HepG2 (cell line): ENCODE measurements around the gene PTPMT1. TPM values are rescaled to one million over a fixed set of nuclear protein-coding genes. Genes with fewer than 3 reads are reported as not detected.
A peak's percentile ranks its signal among the peaks of the same experiment; 100 is the strongest.

Experiments used
- ARID5B ChIP-seq: IDR thresholded peaks from 2 replicates; pipeline ENCODE4 v1.4.0; 2020; ENCODE audit warnings: mild to moderate bottlenecking, missing genetic modification reagents
- ATF3 ChIP-seq: sonication (generic); formaldehyde crosslinking; IDR thresholded peaks from 2 replicates; pipeline ENCODE4 v1.4.0; 2020; ENCODE audit warnings: missing genetic modification reagents
- CEBPG ChIP-seq: IDR thresholded peaks from 2 replicates; pipeline ENCODE4 v1.6.1; 2016
- CREBL2 ChIP-seq: sonication (generic); formaldehyde crosslinking; IDR thresholded peaks from 2 replicates; pipeline ENCODE4 v1.8.1; 2023; ENCODE audit warnings: missing genetic modification reagents, mild to moderate bottlenecking, borderline replicate concordance
- ZNF10 ChIP-seq: sonication (generic); formaldehyde crosslinking; IDR thresholded peaks from 2 replicates; pipeline ENCODE4 v1.4.0; 2020; ENCODE audit warnings: mild to moderate bottlenecking, low read depth, missing genetic modification reagents, borderline replicate concordance
- ZNF513 ChIP-seq: sonication (generic); formaldehyde crosslinking; conservative IDR thresholded peaks from 2 replicates; pipeline ENCODE4 v1.5.0; 2020; ENCODE audit warnings: missing genetic modification reagents
- polyA plus RNA-seq, 8 experiments: library from polyadenylated mRNA; depleted of rRNA in 3 of 8; stranded (reverse) in 7 of 8; unstranded in 1 of 8; fragments of >200 nt; fragmentation: Illumina TruSeq in 4 of 8; extraction: Trizol in 4 of 8; gene quantifications; 2 replicates each; pipeline versions ENCODE4 v1.2.1 to v1.2.3, GENCODE V29; 2011 to 2016; ENCODE audit warnings: low read depth in 4 of 8, missing spikeins in 1 of 8, mixed read lengths in 1 of 8; ENCODE audit not compliant: insufficient read depth in 1 of 8
- total RNA-seq, 5 experiments: library from RNA; depleted of rRNA; stranded (reverse); fragments of >200 nt; fragmentation: Illumina TruSeq; extraction: Trizol; gene quantifications; 2 replicates each; pipeline ENCODE4 v1.2.3, GENCODE V29; 2016; ENCODE audit warnings: low read depth in 1 of 5
- TF ChIP-seq, protein P1 (sequence below): sonication (generic); formaldehyde crosslinking; IDR thresholded peaks from 2 replicates; pipeline ENCODE4 v1.5.1; 2020; ENCODE audit warnings: mild to moderate bottlenecking, missing genetic modification reagents, moderate library complexity
- TF ChIP-seq, protein P2 (sequence below): sonication (generic); formaldehyde crosslinking; IDR thresholded peaks from 2 replicates; pipeline ENCODE4 v1.5.1; 2020; ENCODE audit warnings: mild to moderate bottlenecking, missing genetic modification reagents, moderate library complexity

PTPMT1 gene
- total and polyA plus RNA-seq, 2 of the 13 experiments (the other 11 are each of a cell fraction or from before 2014, with no cell fraction given), result 55.6 to 129 TPM

DNA sequence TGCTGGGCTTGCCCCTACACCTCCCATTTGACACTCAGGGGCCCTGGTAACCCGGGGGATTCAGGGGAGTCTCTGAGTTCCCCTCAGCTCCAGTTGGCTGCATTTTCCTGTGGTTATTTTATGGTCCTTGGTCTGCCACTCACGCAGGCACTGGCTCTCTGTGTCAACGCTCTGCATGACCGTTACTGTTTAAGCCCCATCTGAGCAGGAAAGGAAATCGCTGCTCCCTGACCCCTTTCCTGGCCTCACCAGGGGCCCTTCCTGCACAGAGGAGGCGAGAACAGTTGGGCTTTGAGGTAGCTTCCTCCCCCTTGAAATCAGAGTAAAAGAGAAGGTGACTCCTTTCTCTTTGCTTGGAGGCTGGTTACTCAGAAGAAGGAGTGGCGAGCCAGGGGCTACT is 26.4 kb downstream of the PTPMT1 start (continued):
- TF ChIP-seq ARID5B, result 0 out of 2 replicates have a peak, but pooled peaks have one; percentile 10
- no peak for TF ChIP-seq ZNF513
- TF ChIP-seq CREBL2 (CRISPR knock-in tag), result no peak
- no peak for TF ChIP-seq ATF3 (CRISPR knock-in tag)
- no peak for TF ChIP-seq CEBPG
- TF ChIP-seq ZNF10, result no peak
- TF ChIP-seq, protein P1, sequence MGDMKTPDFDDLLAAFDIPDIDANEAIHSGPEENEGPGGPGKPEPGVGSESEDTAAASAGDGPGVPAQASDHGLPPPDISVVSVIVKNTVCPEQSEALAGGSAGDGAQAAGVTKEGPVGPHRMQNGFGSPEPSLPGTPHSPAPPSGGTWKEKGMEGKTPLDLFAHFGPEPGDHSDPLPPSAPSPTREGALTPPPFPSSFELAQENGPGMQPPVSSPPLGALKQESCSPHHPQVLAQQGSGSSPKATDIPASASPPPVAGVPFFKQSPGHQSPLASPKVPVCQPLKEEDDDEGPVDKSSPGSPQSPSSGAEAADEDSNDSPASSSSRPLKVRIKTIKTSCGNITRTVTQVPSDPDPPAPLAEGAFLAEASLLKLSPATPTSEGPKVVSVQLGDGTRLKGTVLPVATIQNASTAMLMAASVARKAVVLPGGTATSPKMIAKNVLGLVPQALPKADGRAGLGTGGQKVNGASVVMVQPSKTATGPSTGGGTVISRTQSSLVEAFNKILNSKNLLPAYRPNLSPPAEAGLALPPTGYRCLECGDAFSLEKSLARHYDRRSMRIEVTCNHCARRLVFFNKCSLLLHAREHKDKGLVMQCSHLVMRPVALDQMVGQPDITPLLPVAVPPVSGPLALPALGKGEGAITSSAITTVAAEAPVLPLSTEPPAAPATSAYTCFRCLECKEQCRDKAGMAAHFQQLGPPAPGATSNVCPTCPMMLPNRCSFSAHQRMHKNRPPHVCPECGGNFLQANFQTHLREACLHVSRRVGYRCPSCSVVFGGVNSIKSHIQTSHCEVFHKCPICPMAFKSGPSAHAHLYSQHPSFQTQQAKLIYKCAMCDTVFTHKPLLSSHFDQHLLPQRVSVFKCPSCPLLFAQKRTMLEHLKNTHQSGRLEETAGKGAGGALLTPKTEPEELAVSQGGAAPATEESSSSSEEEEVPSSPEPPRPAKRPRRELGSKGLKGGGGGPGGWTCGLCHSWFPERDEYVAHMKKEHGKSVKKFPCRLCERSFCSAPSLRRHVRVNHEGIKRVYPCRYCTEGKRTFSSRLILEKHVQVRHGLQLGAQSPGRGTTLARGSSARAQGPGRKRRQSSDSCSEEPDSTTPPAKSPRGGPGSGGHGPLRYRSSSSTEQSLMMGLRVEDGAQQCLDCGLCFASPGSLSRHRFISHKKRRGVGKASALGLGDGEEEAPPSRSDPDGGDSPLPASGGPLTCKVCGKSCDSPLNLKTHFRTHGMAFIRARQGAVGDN (CRISPR knock-in tag), result peak; percentile 44
- TF ChIP-seq, protein P2, sequence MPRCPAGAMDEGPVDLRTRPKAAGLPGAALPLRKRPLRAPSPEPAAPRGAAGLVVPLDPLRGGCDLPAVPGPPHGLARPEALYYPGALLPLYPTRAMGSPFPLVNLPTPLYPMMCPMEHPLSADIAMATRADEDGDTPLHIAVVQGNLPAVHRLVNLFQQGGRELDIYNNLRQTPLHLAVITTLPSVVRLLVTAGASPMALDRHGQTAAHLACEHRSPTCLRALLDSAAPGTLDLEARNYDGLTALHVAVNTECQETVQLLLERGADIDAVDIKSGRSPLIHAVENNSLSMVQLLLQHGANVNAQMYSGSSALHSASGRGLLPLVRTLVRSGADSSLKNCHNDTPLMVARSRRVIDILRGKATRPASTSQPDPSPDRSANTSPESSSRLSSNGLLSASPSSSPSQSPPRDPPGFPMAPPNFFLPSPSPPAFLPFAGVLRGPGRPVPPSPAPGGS (CRISPR knock-in tag), result 0 out of 2 replicates have a peak, but pooled peaks have one; percentile 18
